ENCODE data around the gene BOLA3.

GRCh38 chr2:74089816-74090745, 57.6 kb downstream of the BOLA3 start:
- TF ChIP-seq CTCF (conservative IDR thresholded peaks at IDR 0.05 in 1 of 2, IDR thresholded peaks at IDR 0.05 in 1 of 2; ENCODE audit: low read depth in 1 of 2, low read length in 2 of 2) (no peak), EZH2 (IDR thresholded peaks at IDR 0.05; ENCODE audit: low read length, missing control alignments) (no peak)

All from fibroblast of lung (primary cell).